NCI-H345 (cell line): ENCODE results near the gene PMFBP1.

ENCODE experiments used
- DNase-seq: peaks from one replicate; lab custom pipeline; 2025; lab: John Stamatoyannopoulos, UW

The PMFBP1 gene

GRCh38 chr16:72131036-72131435 lies 40.9 kb downstream of the PMFBP1 start:
- DNase-seq, result no peak

- no peak for DNase-seq
Measured at GRCh38 chr16:72129976-72130656, 41.8 kb downstream of the PMFBP1 start.

GRCh38 chr16:72128701-72129100 lies 43.3 kb downstream of the PMFBP1 start:
- DNase-seq, result no peak

- no peak for DNase-seq
Measured at GRCh38 chr16:72126429-72126765, 45.6 kb downstream of the PMFBP1 start.

GRCh38 chr16:72125635-72126428 lies 46.1 kb downstream of the PMFBP1 start:
- DNase-seq, result no peak

- DNase-seq, result peak; percentile 48
Measured at GRCh38 chr16:72124761-72125634, 47.0 kb downstream of the PMFBP1 start.

GRCh38 chr16:72124148-72124547 lies 47.8 kb downstream of the PMFBP1 start:
- DNase-seq, result no peak

GRCh38 chr16:72123426-72123825 lies 48.5 kb downstream of the PMFBP1 start:
- no peak for DNase-seq

- DNase-seq, result no peak
Measured at GRCh38 chr16:72122916-72123315, 49.0 kb downstream of the PMFBP1 start.

- DNase-seq, result no peak
Measured at GRCh38 chr16:72122308-72122707, 49.6 kb downstream of the PMFBP1 start.

- no peak for DNase-seq
Measured at GRCh38 chr16:72120026-72120425, 51.9 kb downstream of the PMFBP1 start.

- no peak for DNase-seq
Measured at GRCh38 chr16:72113616-72113945, 58.4 kb downstream of the PMFBP1 start.

- no peak for DNase-seq
Measured at GRCh38 chr16:72112906-72113615, 58.9 kb downstream of the PMFBP1 start.

GRCh38 chr16:72112452-72112792 lies 59.5 kb downstream of the PMFBP1 start:
- no peak for DNase-seq

GRCh38 chr16:72111657-72112451 lies 60.1 kb downstream of the PMFBP1 start:
- DNase-seq, result no peak

GRCh38 chr16:72110662-72111615 lies 61.0 kb downstream of the PMFBP1 start:
- no peak for DNase-seq

- DNase-seq, result no peak
Measured at GRCh38 chr16:72109966-72110530, 61.9 kb downstream of the PMFBP1 start.

GRCh38 chr16:72109300-72109699 lies 62.7 kb downstream of the PMFBP1 start:
- no peak for DNase-seq

GRCh38 chr16:72108353-72109102 lies 63.4 kb downstream of the PMFBP1 start:
- no peak for DNase-seq
